Testis (tissue), 5 donors: ENCODE measurements around the gene ATOSB. TPM values are rescaled to one million over a fixed set of nuclear protein-coding genes. Genes with fewer than 3 reads are reported as not detected.

Experiments
- DNase-seq: peaks from one replicate; pipeline ENCODE4 v3.0.0-alpha.2; 2019
- H3K27ac ChIP-seq, 2 donors: fragments of 200-600 bp; sonication (generic); one replicate each; pipeline ENCODE4 v1.5.1; 2019
- H3K27me3 ChIP-seq: fragments of 200-600 bp; sonication (generic); one replicate; pipeline ENCODE4 v1.5.1; 2019
- H3K36me3 ChIP-seq: fragments of 200-600 bp; sonication (generic); one replicate; pipeline ENCODE4 v1.5.1; 2017; ENCODE audit warnings: low read depth; ENCODE audit errors: missing control alignments
- H3K4me1 ChIP-seq: fragments of 200-600 bp; sonication (generic); one replicate; pipeline ENCODE4 v1.5.1; 2019
- H3K4me3 ChIP-seq, 2 donors: fragments of 200-600 bp; sonication (generic); one replicate each; pipeline ENCODE4 v1.5.1; 2017 to 2019
- H3K9me3 ChIP-seq: fragments of 200-600 bp; sonication (generic); one replicate; pipeline ENCODE4 v1.5.1; 2017
- CTCF ChIP-seq, 3 experiments: fragments of 450-650 bp in 2 of 3; fragments of 200-600 bp in 1 of 3; sonication (generic) in 1 of 3; IDR thresholded peaks; one replicate each; pipeline ENCODE4 v1.5.1; 2016 to 2019; ENCODE audit warnings: antibody characterized with exemption in 3 of 3, mild to moderate bottlenecking in 2 of 3, moderate library complexity in 1 of 3
- POLR2A ChIP-seq: fragments of 450-650 bp; IDR thresholded peaks from one replicate; pipeline ENCODE4 v1.6.1; 2017; ENCODE audit warnings: antibody characterized with exemption, mild to moderate bottlenecking, moderate library complexity
- WGBS, 2 donors: methylation state at CpG; one replicate each; pipeline ENCODE4 v1.1.5; 2018; 5-methylcytosine and 5-hydroxymethylcytosine counted together
- intact Hi-C: fragments of 100-400 bp; cut with DNase I; formaldehyde crosslinking; loops from one replicate; pipeline ENCODE4 v1.15.1; 2023; ENCODE audit warnings: low total_unique reads
- long read RNA-seq, 2 donors: transcript quantifications; one replicate each; lab custom pipeline, GENCODE V29; 2026
- polyA plus RNA-seq: library from polyadenylated mRNA; stranded (reverse); fragments of 350-450 nt; fragmentation: Illumina TruSeq; extraction: RNeasy Lipid Tissue Mini Kit (QIAGEN cat#74804); gene quantifications from one replicate; pipeline ENCODE4 v1.2.3, GENCODE V29; 2014; ENCODE audit warnings: low read depth, low replicate concordance; ENCODE audit not compliant: insufficient read depth
- total RNA-seq, 2 donors: library from RNA; depleted of rRNA; stranded (reverse); fragments of >200 nt; gene quantifications; one replicate each; pipeline ENCODE4 v1.2.3, GENCODE V29; 2016

The ATOSB gene
- total RNA-seq: 10 to 100 TPM; 15.9 to 19.6 TPM
- polyA plus RNA-seq: 16.0 TPM
- long read RNA-seq, donor 1: 0 reads
- long read RNA-seq, donor 2, partial matches to known transcripts: 0 of 2 reads
- long read RNA-seq, donor 2, other reads (novel, unspliced or antisense): 0 of 2 reads

- TF ChIP-seq CTCF (IDR thresholded peaks at IDR 0.05) (no peak), POLR2A (no peak)
- peak; percentile 96 for DNase-seq
- H3K4me3 ChIP-seq: peak within 1 kb of the TSS; percentile 50 to 65
- no peaks in the 10 kb centered on the region for H3K36me3 ChIP-seq
- H3K9me3 ChIP-seq: no peaks in the 10 kb centered on the region
- intact Hi-C loops: loop anchor here (10.0 kb wide), 2 partner anchors 359 to 439 kb away; no protein-coding TSS in a partner anchor
- H3K27me3 ChIP-seq: no peaks in the 10 kb centered on the region
- WGBS, 2 donors: 0 to 1% methylated on average over 51 to 54 of the region's 54 CpGs
- H3K4me1 ChIP-seq: peaks cover 35% of the 10 kb centered on the region
- H3K27ac ChIP-seq: peak within 1 kb of the TSS; percentile 69 to 94
Observed at GRCh38 chr9:35115680-35116538, at the start of gene ATOSB. ATOSB (minus strand) TSS chr9:35115862; CDS start chr9:35108274, 7,588 bp downstream.

GRCh38 chr9:35164711-35165110 lies 49.0 kb upstream of the ATOSB start:
- intact Hi-C loops: no loop called here

GRCh38 chr9:35163413-35163812 lies 47.8 kb upstream of the ATOSB start:
- Histone ChIP-seq H3K4me3 (no peak overlapping the region), H3K27ac (peak overlapping the region in 1 of 2 donors; percentile 0), H3K4me1 (peaks cover 8% of the 10 kb centered on the region), H3K36me3 (no peaks in the 10 kb centered on the region), H3K9me3 (no peaks in the 10 kb centered on the region), H3K27me3 (no peaks in the 10 kb centered on the region)
- no peak for DNase-seq
- WGBS, 2 donors: 47 to 60% methylated on average over 3 of the region's 3 CpGs
- intact Hi-C loops: no loop called here
- no peak for TF ChIP-seq CTCF (IDR thresholded peaks at IDR 0.05)

More at GRCh38 chr9:35164711-35165110, 49.0 kb upstream of the ATOSB start:
- no peaks in the 10 kb centered on the region for H3K9me3 ChIP-seq
- H3K27me3 ChIP-seq: no peaks in the 10 kb centered on the region
- WGBS, 2 donors: 74 to 76% methylated on average over 3 of the region's 3 CpGs
- peaks cover 8% of the 10 kb centered on the region for H3K4me1 ChIP-seq
- no peak for TF ChIP-seq CTCF (IDR thresholded peaks at IDR 0.05)
- TF ChIP-seq POLR2A: no peak
- no peak for DNase-seq
- H3K36me3 ChIP-seq: no peaks in the 10 kb centered on the region
- no peak overlapping the region for H3K27ac ChIP-seq
- no peak overlapping the region for H3K4me3 ChIP-seq

- TF ChIP-seq CTCF (IDR thresholded peaks at IDR 0.05) (no peak), POLR2A (no peak)
- Histone ChIP-seq H3K9me3 (no peaks in the 10 kb centered on the region), H3K4me3 (peak overlapping the region; percentile 82 to 89), H3K27ac (peak overlapping the region; percentile 87 to 91), H3K27me3 (no peaks in the 10 kb centered on the region), H3K36me3 (no peaks in the 10 kb centered on the region), H3K4me1 (peaks cover 8% of the 10 kb centered on the region)
- whole genome bisulfite sequencing, 2 donors: 13 to 16% methylated on average over 11 of the region's 11 CpGs
- no peak for DNase-seq
- intact Hi-C loops: no loop called here
Observed at GRCh38 chr9:35162605-35163315, 47.1 kb upstream of the ATOSB start.
